Ectodermal cell (in vitro differentiated cells): Measurements from ENCODE around the gene RER1.

Experiments
- H3K27ac ChIP-seq: 2 replicates; pipeline ENCODE4 v1.7.0; 2013; ENCODE audit warnings: mild to moderate bottlenecking, low read depth, low read length; ENCODE audit not compliant: insufficient read depth, poor library complexity, severe bottlenecking
- H3K27me3 ChIP-seq: 2 replicates; pipeline ENCODE4 v1.7.0; 2013; ENCODE audit warnings: mild to moderate bottlenecking, low read length; ENCODE audit not compliant: insufficient read depth, control insufficient read depth, poor library complexity, severe bottlenecking
- H3K36me3 ChIP-seq: one replicate; pipeline ENCODE4 v1.7.0; 2013; ENCODE audit warnings: low read length; ENCODE audit not compliant: control insufficient read depth, insufficient read depth
- H3K4me1 ChIP-seq: one replicate; pipeline ENCODE4 v1.7.0; 2013; ENCODE audit warnings: low read length; ENCODE audit not compliant: control insufficient read depth, insufficient read depth
- H3K4me3 ChIP-seq: 2 replicates; pipeline ENCODE4 v1.7.0; 2013; ENCODE audit warnings: low read depth, low read length, control low read depth; ENCODE audit not compliant: insufficient read depth
- H3K9me3 ChIP-seq: 2 replicates; pipeline ENCODE4 v1.7.0; 2013; ENCODE audit warnings: mild to moderate bottlenecking, low read length, moderate library complexity; ENCODE audit not compliant: control insufficient read depth
- WGBS, 2 experiments: methylation state at CpG; one replicate each; pipeline ENCODE4 v1.1.7; 2013; ENCODE audit warnings: missing lambda C conversion rate in 2 of 2; 5-methylcytosine and 5-hydroxymethylcytosine counted together

RER1 gene

DNA sequence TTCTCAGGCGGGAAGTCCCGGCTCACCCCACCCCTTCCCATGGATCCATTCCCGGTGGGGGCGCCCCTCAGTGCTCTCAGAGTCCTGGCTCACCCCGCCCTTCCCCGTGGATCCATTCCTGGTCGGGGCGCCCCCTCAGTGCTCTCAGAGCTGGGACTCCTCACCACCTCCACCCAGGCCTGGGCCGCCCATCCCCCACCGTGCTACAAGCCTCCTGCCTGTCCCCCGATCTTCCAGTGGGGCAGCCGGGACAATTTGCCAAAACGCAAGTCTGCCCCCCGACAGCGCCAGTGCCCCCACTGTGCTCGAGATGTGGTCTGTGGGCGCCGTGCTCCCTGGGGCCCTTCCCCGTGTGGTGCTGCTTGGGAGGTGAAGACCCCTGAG is 61.3 kb downstream of the RER1 start:
- H3K36me3 ChIP-seq = no peaks in the 10 kb centered on the region
- 90 to 91% methylated on average over 19 of the region's 19 CpGs for WGBS, 2 experiments
- H3K27me3 ChIP-seq = no peaks in the 10 kb centered on the region
- no peak overlapping the region for H3K4me3 ChIP-seq
- no peaks in the 10 kb centered on the region for H3K9me3 ChIP-seq
- no peak overlapping the region for H3K27ac ChIP-seq
- H3K4me1 ChIP-seq = peaks cover 37% of the 10 kb centered on the region

DNA sequence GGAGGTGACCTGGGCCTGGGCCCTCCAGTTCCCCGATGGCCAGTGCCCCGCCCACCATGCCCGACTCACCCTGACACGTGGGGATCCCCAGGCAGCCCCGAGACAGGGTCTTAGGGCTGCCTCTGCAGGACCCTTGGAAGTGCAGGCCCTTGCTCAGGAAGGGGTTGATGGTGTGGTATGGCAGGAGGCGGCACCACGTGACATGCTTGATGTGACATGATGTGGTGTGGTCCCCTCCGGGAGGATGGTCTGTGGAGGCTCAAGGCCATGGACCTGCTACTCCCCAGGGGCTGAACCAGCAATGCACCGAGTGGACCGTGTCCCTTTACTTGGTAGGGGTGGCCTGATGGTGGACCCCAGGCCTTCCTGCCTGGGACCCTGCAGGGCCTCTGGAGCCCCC is 62.6 kb downstream of the RER1 start:
- Histone ChIP-seq H3K27me3 (no peaks in the 10 kb centered on the region), H3K4me1 (peaks cover 29% of the 10 kb centered on the region), H3K9me3 (no peaks in the 10 kb centered on the region), H3K4me3 (no peak overlapping the region), H3K36me3 (no peaks in the 10 kb centered on the region), H3K27ac (no peak overlapping the region)
- 90 to 93% methylated on average over 10 of the region's 10 CpGs for WGBS, 2 experiments
